Skeletal muscle tissue (tissue), 4 donors: ENCODE measurements around the gene UNC13B. TPM values are rescaled to one million over a fixed set of nuclear protein-coding genes. Genes with fewer than 3 reads are reported as not detected.
A peak's percentile ranks its signal among the peaks of the same experiment; 100 is the strongest.

ENCODE experiments used
- H3K27ac ChIP-seq: one replicate; pipeline ENCODE4 v1.7.0; 2013; ENCODE audit warnings: mild to moderate bottlenecking, low read depth, low read length, inconsistent platforms
- H3K27me3 ChIP-seq, 3 donors: one replicate each; pipeline ENCODE4 v1.7.0; 2013; ENCODE audit warnings: low read length in 3 of 3; ENCODE audit not compliant: control insufficient read depth in 3 of 3, insufficient read depth in 3 of 3
- H3K36me3 ChIP-seq, 3 donors: one replicate each; pipeline ENCODE4 v1.7.0; 2013; ENCODE audit warnings: low read length in 3 of 3; ENCODE audit not compliant: control insufficient read depth in 3 of 3, insufficient read depth in 3 of 3
- H3K4me1 ChIP-seq, 3 donors: one replicate each; pipeline ENCODE4 v1.7.0; 2013; ENCODE audit warnings: low read length in 3 of 3, mild to moderate bottlenecking in 3 of 3; ENCODE audit not compliant: control insufficient read depth in 3 of 3, insufficient read depth in 3 of 3
- H3K4me3 ChIP-seq, 3 donors: one replicate each; pipeline ENCODE4 v1.7.0; 2013; ENCODE audit warnings: low read length in 3 of 3
- H3K9ac ChIP-seq, 3 donors: one replicate each; pipeline ENCODE4 v1.7.0; 2013; ENCODE audit warnings: low read length in 3 of 3, mild to moderate bottlenecking in 3 of 3, moderate library complexity in 2 of 3, low read depth in 1 of 3
- H3K9me3 ChIP-seq, 3 donors: one replicate each; pipeline ENCODE4 v1.7.0; 2013; ENCODE audit warnings: low read length in 3 of 3; ENCODE audit not compliant: control insufficient read depth in 3 of 3
- total RNA-seq: library from RNA; depleted of rRNA; stranded (reverse); fragments of >200 nt; gene quantifications from one replicate; pipeline ENCODE4 v1.2.3, GENCODE V29; 2014
- donor health status: Osteomylitis.

The UNC13B gene
- total RNA-seq, 1 donor from 2014 or later, result 16.2 TPM

- Histone ChIP-seq H3K9ac (no peak overlapping the region), H3K27ac (no peak overlapping the region), H3K4me1 (peaks cover 12 to 15% (median 15%) of the 10 kb centered on the region in 3 donors), H3K9me3 (no peaks in the 10 kb centered on the region), H3K36me3 (peaks cover 12 to 14% (median 13%) of the 10 kb centered on the region in 3 donors), H3K27me3 (no peaks in the 10 kb centered on the region), H3K4me3 (no peak overlapping the region)
Measured at GRCh38 chr9:35353731-35354365, 192.0 kb downstream of the UNC13B start.

GRCh38 chr9:35355939-35356338 lies 194.1 kb downstream of the UNC13B start:
- no peak overlapping the region for H3K9ac ChIP-seq
- no peaks in the 10 kb centered on the region for H3K27me3 ChIP-seq
- peaks cover 12 to 14% (median 13%) of the 10 kb centered on the region in 3 donors for H3K36me3 ChIP-seq
- no peak overlapping the region for H3K27ac ChIP-seq
- peaks cover 0 to 4% (median 3%) of the 10 kb centered on the region in 3 donors for H3K4me1 ChIP-seq
- H3K9me3 ChIP-seq, result no peaks in the 10 kb centered on the region
- no peak overlapping the region for H3K4me3 ChIP-seq

GRCh38 chr9:35357116-35357515 lies 195.3 kb downstream of the UNC13B start:
- Histone ChIP-seq H3K4me1 (no peaks in the 10 kb centered on the region), H3K4me3 (no peak overlapping the region), H3K9me3 (no peaks in the 10 kb centered on the region), H3K27me3 (no peaks in the 10 kb centered on the region), H3K36me3 (peaks cover 5 to 8% (median 6%) of the 10 kb centered on the region in 3 donors), H3K9ac (no peak overlapping the region), H3K27ac (no peak overlapping the region)

GRCh38 chr9:35357826-35358225 lies 196.0 kb downstream of the UNC13B start:
- H3K27ac ChIP-seq, result no peak overlapping the region
- peaks cover 5 to 7% (median 5%) of the 10 kb centered on the region in 3 donors for H3K36me3 ChIP-seq
- H3K9ac ChIP-seq, result no peak overlapping the region
- H3K9me3 ChIP-seq, result no peaks in the 10 kb centered on the region
- no peaks in the 10 kb centered on the region for H3K4me1 ChIP-seq
- no peaks in the 10 kb centered on the region for H3K27me3 ChIP-seq
- no peak overlapping the region for H3K4me3 ChIP-seq

GRCh38 chr9:35364817-35365585 lies 203.2 kb downstream of the UNC13B start:
- H3K4me3 ChIP-seq, result no peak overlapping the region
- H3K4me1 ChIP-seq, result peaks cover 27 to 39% (median 33%) of the 10 kb centered on the region in 3 donors
- no peak overlapping the region for H3K27ac ChIP-seq
- peaks cover 4 to 8% (median 5%) of the 10 kb centered on the region in 3 donors for H3K36me3 ChIP-seq
- H3K9ac ChIP-seq, result no peak overlapping the region
- no peaks in the 10 kb centered on the region for H3K9me3 ChIP-seq
- no peaks in the 10 kb centered on the region for H3K27me3 ChIP-seq

GRCh38 chr9:35366627-35367026 lies 204.8 kb downstream of the UNC13B start:
- Histone ChIP-seq H3K36me3 (peaks cover 13 to 18% (median 14%) of the 10 kb centered on the region in 3 donors), H3K27me3 (no peaks in the 10 kb centered on the region), H3K9me3 (no peaks in the 10 kb centered on the region), H3K4me3 (no peak overlapping the region), H3K27ac (peak overlapping the region; percentile 67), H3K9ac (peak overlapping the region in 1 of 3 donors; percentile 34), H3K4me1 (peaks cover 27 to 39% (median 33%) of the 10 kb centered on the region in 3 donors)

GRCh38 chr9:35367451-35367850 lies 205.6 kb downstream of the UNC13B start:
- peaks cover 13 to 20% (median 14%) of the 10 kb centered on the region in 3 donors for H3K36me3 ChIP-seq
- H3K4me3 ChIP-seq, result no peak overlapping the region
- peak overlapping the region; percentile 67 for H3K27ac ChIP-seq
- H3K9me3 ChIP-seq, result no peaks in the 10 kb centered on the region
- H3K4me1 ChIP-seq, result peaks cover 27 to 39% (median 33%) of the 10 kb centered on the region in 3 donors
- H3K9ac ChIP-seq, result peak overlapping the region in 1 of 3 donors; percentile 46
- no peaks in the 10 kb centered on the region for H3K27me3 ChIP-seq

- Histone ChIP-seq H3K4me1 (peaks cover 23 to 39% (median 30%) of the 10 kb centered on the region in 3 donors), H3K27me3 (no peaks in the 10 kb centered on the region), H3K9me3 (no peaks in the 10 kb centered on the region), H3K36me3 (peaks cover 14 to 23% (median 14%) of the 10 kb centered on the region in 3 donors), H3K27ac (no peak overlapping the region), H3K9ac (no peak overlapping the region), H3K4me3 (no peak overlapping the region)
Measured at GRCh38 chr9:35370241-35370640, 208.4 kb downstream of the UNC13B start.

GRCh38 chr9:35374436-35374835 lies 212.6 kb downstream of the UNC13B start:
- no peaks in the 10 kb centered on the region for H3K9me3 ChIP-seq
- peak overlapping the region; percentile 85 for H3K27ac ChIP-seq
- no peak overlapping the region for H3K4me3 ChIP-seq
- H3K9ac ChIP-seq, result peak overlapping the region; percentile 18 to 69 (median 61)
- H3K36me3 ChIP-seq, result peaks cover 19 to 45% (median 21%) of the 10 kb centered on the region in 3 donors
- no peaks in the 10 kb centered on the region for H3K27me3 ChIP-seq
- peaks cover 18 to 25% (median 20%) of the 10 kb centered on the region in 3 donors for H3K4me1 ChIP-seq

GRCh38 chr9:35374910-35375309 lies 213.1 kb downstream of the UNC13B start:
- H3K27ac ChIP-seq, result peak overlapping the region; percentile 85
- H3K27me3 ChIP-seq, result no peaks in the 10 kb centered on the region
- H3K9ac ChIP-seq, result peak overlapping the region; percentile 18 to 69 (median 61)
- H3K4me1 ChIP-seq, result peaks cover 18 to 25% (median 20%) of the 10 kb centered on the region in 3 donors
- H3K9me3 ChIP-seq, result no peaks in the 10 kb centered on the region
- peak overlapping the region in 1 of 3 donors; percentile 7 for H3K4me3 ChIP-seq
- peaks cover 15 to 45% (median 19%) of the 10 kb centered on the region in 3 donors for H3K36me3 ChIP-seq
